ENCODE measurements around the gene SLC25A23. TPM values are rescaled to one million over a fixed set of nuclear protein-coding genes. Genes with fewer than 3 reads are reported as not detected.

SLC25A23 gene
- total and polyA plus RNA-seq, 10 donors = 7.5 to 39.6 (median 18.5) TPM

- Histone ChIP-seq H3K4me1 (peaks cover 0 to 11% (median 0%) of the 10 kb centered on the region in 6 donors), H3K9me3 (no peaks in the 10 kb centered on the region), H3K4me3 (no peak overlapping the region), H3K27me3 (replicated peaks in 1 of 7) (peaks cover 0 to 8% (median 0%) of the 10 kb centered on the region in 7 donors), H3K36me3 (peaks cover 0 to 84% (median 43%) of the 10 kb centered on the region in 6 donors), H3K27ac (no peak overlapping the region)
- no peak for TF ChIP-seq POLR2AphosphoS5 (IDR thresholded peaks at IDR 0.05)
- TF ChIP-seq CTCF (IDR thresholded peaks at IDR 0.05 in 8 of 11, conservative IDR thresholded peaks at IDR 0.05 in 3 of 11) = no peak
- no peak for TF ChIP-seq POLR2A (IDR thresholded peaks at IDR 0.05)
- intact Hi-C loops (cut with DNase I; ENCODE audit: low total_unique reads) = no loop called here
- 76 to 88% (median 78%) methylated on average over 8 of the region's 8 CpGs for WGBS, 5 donors
- DNase-seq = no peak
These were observed 10.6 kb upstream of the SLC25A23 start for GRCh38 chr19:6470173-6470572.

- Histone ChIP-seq H3K4me3 (no peak overlapping the region), H3K27me3 (replicated peaks in 1 of 7) (peaks cover 0 to 28% (median 12%) of the 10 kb centered on the region in 7 donors), H3K4me1 (peaks cover 0 to 27% (median 8%) of the 10 kb centered on the region in 6 donors), H3K36me3 (peaks cover 0 to 56% (median 23%) of the 10 kb centered on the region in 6 donors), H3K9me3 (no peaks in the 10 kb centered on the region), H3K27ac (no peak overlapping the region)
- 73 to 86% (median 79%) methylated on average over 8 of the region's 8 CpGs for WGBS, 5 donors
- intact Hi-C loops (cut with DNase I; ENCODE audit: low total_unique reads) = no loop called here
- no peak for TF ChIP-seq POLR2A (IDR thresholded peaks at IDR 0.05)
- TF ChIP-seq POLR2AphosphoS5 (IDR thresholded peaks at IDR 0.05) = peak in 1 of 3 donors; percentile 18
- DNase-seq = no peak
These were observed 7.8 kb upstream of the SLC25A23 start for GRCh38 chr19:6467384-6467783.

GRCh38 chr19:6466526-6467248 lies 7.1 kb upstream of the SLC25A23 start:
- H3K4me3 ChIP-seq = no peak overlapping the region
- H3K36me3 ChIP-seq = peaks cover 0 to 49% (median 17%) of the 10 kb centered on the region in 6 donors
- H3K4me1 ChIP-seq = peaks cover 0 to 27% (median 8%) of the 10 kb centered on the region in 6 donors
- intact Hi-C loops (cut with DNase I; ENCODE audit: low total_unique reads) = no loop called here
- TF ChIP-seq POLR2AphosphoS5 (IDR thresholded peaks at IDR 0.05) (peak; percentile 28 to 68 (median 34)), POLR2A (IDR thresholded peaks at IDR 0.05) (no peak)
- peaks cover 0 to 28% (median 12%) of the 10 kb centered on the region in 7 donors for H3K27me3 ChIP-seq (replicated peaks in 1 of 7)
- DNase-seq = no peak
- WGBS, 5 donors = 79 to 92% (median 84%) methylated on average over 7 to 21 of the region's 21 CpGs
- H3K9me3 ChIP-seq = no peaks in the 10 kb centered on the region
- H3K27ac ChIP-seq = no peak overlapping the region

- H3K4me3 ChIP-seq = no peak overlapping the region
- WGBS, 5 donors = 92 to 95% (median 93%) methylated on average over 8 of the region's 8 CpGs
- intact Hi-C loops (cut with DNase I; ENCODE audit: low total_unique reads) = no loop called here
These were observed 6.1 kb upstream of the SLC25A23 start for GRCh38 chr19:6465663-6466062.

More at GRCh38 chr19:6465663-6466062, 6.1 kb upstream of the SLC25A23 start:
- peaks cover 0 to 28% (median 12%) of the 10 kb centered on the region in 7 donors for H3K27me3 ChIP-seq (replicated peaks in 1 of 7)
- H3K4me1 ChIP-seq = peaks cover 0 to 30% (median 11%) of the 10 kb centered on the region in 6 donors
- TF ChIP-seq POLR2AphosphoS5 (IDR thresholded peaks at IDR 0.05) (no peak), POLR2A (IDR thresholded peaks at IDR 0.05) (no peak), CTCF (IDR thresholded peaks at IDR 0.05 in 8 of 11, conservative IDR thresholded peaks at IDR 0.05 in 3 of 11) (no peak)
- no peak for DNase-seq
- H3K36me3 ChIP-seq = peaks cover 0 to 39% (median 10%) of the 10 kb centered on the region in 6 donors
- no peaks in the 10 kb centered on the region for H3K9me3 ChIP-seq
- H3K27ac ChIP-seq = no peak overlapping the region

Measured in spleen (tissue), 11 donors.